Stimulated activated CD8-positive, alpha-beta memory T cell treated with anti-CD3 and anti-CD28 coated beads, Interleukin-4, amount 100 ng/mL, for 24 hours (primary cell): Measurements from ENCODE around the gene ANKRD63.

ENCODE experiments used
- DNase-seq: peaks from one replicate; pipeline ENCODE4 v3.0.0-alpha.2; 2020; ENCODE audit warnings: low read depth

Gene ANKRD63, protein sequence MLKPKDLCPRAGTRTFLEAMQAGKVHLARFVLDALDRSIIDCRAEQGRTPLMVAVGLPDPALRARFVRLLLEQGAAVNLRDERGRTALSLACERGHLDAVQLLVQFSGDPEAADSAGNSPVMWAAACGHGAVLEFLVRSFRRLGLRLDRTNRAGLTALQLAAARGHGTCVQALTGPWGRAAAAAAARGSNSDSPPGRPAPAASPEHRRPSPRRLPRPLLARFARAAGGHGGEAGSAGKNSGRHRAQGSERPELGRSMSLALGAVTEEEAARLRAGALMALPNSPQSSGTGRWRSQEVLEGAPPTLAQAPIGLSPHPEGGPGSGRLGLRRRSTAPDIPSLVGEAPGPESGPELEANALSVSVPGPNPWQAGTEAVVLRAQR

GRCh38 chr15:40282869-40283614 lies at the start of gene ANKRD63:
ANKRD63 (minus strand) TSS chr15:40283064; CDS start chr15:40282586, 478 bp downstream.
- DNase-seq: no peak

DNA sequence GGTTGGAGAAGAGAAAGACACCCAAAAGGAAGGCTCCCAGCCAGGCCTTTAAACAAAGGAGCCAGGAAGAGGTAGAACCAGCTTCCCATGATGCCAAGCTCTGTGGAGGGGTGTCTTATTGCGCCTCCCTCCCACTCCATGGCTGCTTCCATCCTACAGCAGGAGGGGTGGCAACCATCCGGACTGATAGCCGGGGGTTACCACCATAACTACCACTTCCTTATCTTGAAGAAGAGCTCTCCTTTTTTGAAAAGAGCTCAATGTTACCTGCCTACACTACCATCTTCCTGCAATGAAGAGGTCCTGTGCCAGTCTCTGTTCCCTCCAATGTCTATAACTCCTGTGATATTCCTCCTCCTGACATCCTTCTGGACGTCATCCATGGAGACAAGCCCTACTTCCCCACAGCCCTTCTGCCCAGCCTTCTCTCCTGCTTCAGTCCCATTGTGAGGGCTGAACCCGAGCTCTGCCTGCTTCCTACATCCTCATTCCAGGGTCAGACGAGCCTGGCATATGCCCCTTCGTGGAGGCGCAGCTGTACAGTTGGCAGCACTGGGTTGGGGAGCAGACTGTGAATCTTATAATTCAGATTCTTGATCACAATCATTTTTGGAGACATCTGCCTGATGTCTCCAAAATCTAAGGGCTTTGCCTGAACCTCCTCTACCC lies 49.4 kb upstream of the ANKRD63 start:
- no peak for DNase-seq

GRCh38 chr15:40331637-40332036 lies 48.8 kb upstream of the ANKRD63 start:
- DNase-seq: no peak

DNA sequence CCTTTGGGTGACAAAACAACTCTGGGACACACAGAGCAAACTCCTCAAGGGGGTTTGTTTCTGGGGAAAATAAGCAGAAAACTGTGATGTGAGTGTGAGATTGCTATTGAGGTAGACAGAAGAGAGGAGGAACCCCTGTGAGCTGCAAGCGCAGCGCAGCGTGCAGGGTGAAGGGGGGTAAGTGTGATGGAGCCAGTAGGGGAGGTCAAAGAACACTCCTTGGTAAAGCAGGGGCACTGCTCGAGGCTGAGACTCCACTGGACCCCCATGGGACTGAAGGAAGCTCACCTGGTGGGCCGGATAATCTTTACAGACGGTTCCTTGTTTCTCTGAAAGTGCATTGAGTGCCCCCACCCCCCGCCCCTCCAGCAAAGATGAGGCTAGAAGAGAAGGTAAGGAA lies 48.2 kb upstream of the ANKRD63 start:
- no peak for DNase-seq

- DNase-seq: no peak
Measured at GRCh38 chr15:40330368-40330836, 47.5 kb upstream of the ANKRD63 start.

DNA sequence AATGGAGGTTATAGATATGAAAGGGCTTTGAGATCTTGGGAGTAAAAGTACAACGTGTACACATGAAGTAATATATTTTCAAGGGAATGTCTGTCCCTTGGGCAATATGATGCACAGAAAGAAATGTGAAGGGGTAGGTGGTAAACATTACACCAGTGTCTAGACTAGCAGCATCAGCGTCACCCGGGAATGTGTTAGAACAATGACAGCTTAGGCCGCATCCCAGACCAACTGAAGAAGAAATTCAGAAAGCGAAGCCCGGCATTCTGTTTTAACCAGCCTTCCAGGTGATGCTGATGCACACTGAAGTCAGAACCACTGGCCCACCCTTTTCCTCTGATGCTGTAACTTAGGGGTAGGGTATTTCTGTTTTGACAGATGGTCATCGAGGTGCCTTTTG lies 46.9 kb upstream of the ANKRD63 start:
- no peak for DNase-seq

DNA sequence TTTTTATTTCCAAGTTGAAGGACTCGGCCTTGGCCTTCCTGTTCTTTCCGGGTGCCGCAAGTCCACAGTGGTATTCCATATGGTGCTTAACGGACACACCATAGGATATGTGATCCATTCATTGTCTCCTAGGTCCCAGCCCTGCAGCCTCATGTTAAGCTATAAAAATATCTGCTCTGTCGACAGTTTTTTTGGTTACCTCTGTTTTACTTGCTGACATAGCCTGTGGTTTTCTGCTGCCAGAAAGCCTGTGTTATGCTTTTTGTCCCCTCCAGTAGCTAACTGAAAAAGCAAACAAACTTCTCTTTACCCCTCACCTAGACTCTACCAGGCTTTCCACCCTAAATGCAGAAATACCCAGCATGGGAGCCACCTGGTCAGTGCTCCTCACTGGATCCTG lies 45.9 kb upstream of the ANKRD63 start:
- no peak for DNase-seq

- DNase-seq: no peak
Measured at GRCh38 chr15:40328176-40328575, 45.3 kb upstream of the ANKRD63 start.

GRCh38 chr15:40327457-40327856 lies 44.6 kb upstream of the ANKRD63 start:
- DNase-seq: no peak

GRCh38 chr15:40325700-40326099 lies 42.8 kb upstream of the ANKRD63 start:
- no peak for DNase-seq

GRCh38 chr15:40325188-40325587 lies 42.3 kb upstream of the ANKRD63 start:
- no peak for DNase-seq

DNA sequence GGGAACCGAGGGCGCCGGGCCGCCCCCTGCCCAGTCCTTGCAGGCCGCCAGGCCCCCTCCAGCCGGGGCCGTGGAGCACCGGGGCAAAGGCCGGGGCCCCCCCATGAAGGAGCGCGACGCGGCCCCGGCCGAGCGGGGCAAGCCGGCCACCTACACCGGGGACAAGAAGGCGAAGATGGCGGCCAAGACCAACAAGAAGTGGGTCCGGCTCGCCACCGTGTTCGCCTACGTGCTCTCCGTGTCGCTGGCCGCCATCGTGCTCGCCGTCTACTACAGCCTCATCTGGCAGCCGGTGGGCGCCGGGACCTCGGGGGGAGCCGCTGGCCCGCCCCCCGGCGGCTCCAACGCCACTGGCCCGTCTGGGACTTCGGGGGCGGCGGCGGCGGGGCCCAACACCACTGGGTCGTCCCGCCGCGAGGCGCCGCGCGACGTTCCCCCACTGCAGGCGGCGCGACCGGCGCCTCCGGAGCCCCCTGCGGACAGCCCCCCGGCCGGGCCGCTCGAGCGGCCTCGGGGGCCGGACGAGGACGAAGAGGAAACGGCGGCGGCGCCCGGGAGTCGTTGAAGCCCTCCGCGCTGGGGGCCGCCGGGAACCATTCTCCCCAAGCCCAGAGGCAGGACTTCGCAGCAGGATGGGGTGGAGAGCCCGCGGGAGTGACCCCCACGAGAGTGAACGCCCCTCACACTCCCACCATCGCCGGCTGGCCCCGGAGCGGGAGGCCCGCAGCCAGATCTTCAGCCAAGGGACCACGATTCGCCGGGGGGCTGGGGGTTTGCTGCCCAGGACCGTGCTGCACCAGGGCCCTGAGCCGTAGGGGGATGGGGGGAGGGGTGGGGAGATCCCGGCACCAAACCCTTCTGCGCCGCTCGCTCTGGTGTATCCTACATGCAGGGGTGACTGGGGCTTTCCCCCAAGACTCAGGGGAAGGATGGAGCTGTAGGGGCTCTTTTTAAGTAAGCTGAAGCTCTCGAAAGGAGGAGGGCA lies 41.4 kb upstream of the ANKRD63 start:
- DNase-seq: no peak

GRCh38 chr15:40323239-40323952 lies 40.5 kb upstream of the ANKRD63 start, which contains the start of gene INAFM2:
INAFM2 (plus strand) TSS chr15:40323692; CDS start chr15:40324056, 364 bp downstream.
- peak; percentile 91 for DNase-seq

DNA sequence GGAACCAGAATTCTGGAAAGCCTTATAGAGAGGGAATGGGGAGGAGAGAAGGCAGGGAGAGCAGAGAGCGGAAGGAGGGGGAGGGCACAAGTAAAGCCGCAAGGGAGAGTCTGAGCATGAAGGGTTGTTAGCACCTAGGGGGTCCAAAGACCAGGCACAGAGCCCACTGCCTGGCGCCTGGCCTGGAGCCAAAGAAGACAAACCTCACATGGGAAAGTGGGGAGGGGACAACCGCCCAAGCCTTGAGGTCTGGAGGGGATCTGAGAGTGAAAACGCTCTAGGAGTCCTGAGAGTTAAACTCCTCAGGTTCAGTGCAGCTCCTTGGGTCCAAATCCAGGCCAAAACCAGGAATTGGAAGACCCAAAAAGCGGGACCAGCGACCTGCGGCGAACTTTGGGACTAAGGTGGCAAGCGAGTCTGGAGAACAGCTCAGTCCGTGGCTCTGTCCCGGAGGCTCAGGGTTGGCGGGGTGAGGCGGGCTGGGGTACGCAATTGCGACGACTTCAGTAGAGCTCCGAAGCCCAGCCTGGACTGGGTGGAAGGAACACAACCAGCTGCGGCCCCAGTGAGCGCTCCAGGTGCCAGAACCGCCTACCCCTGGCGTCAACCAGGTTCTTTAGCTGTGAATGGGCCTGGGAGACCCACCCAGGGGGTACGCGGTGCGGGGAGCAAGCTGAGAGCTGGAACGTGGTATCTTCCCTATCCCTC lies 39.8 kb upstream of the ANKRD63 start:
- DNase-seq: no peak

GRCh38 chr15:40320931-40321371 lies 38.1 kb upstream of the ANKRD63 start:
- DNase-seq: no peak

GRCh38 chr15:40320409-40320808 lies 37.5 kb upstream of the ANKRD63 start:
- DNase-seq: no peak

DNA sequence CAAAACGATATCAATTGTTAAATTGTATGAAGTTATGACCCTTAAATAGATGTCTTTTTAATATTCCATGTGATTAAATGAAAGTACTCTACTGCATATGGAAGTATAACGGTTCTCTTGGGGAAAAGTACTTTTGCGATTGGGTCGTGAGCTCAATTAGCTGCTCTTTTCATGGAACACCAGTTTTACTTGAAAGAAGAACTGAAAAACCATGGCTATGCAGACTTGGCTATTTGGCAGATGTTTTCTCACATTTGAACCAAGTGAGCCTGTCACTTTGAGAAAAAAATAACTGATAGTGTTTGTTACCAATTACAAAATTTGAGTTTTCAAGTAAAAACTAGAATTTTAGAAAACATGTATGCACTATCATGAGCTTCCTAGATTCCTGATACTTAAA lies 34.7 kb upstream of the ANKRD63 start:
- DNase-seq: no peak

GRCh38 chr15:40316931-40317330 lies 34.1 kb upstream of the ANKRD63 start:
- no peak for DNase-seq

DNA sequence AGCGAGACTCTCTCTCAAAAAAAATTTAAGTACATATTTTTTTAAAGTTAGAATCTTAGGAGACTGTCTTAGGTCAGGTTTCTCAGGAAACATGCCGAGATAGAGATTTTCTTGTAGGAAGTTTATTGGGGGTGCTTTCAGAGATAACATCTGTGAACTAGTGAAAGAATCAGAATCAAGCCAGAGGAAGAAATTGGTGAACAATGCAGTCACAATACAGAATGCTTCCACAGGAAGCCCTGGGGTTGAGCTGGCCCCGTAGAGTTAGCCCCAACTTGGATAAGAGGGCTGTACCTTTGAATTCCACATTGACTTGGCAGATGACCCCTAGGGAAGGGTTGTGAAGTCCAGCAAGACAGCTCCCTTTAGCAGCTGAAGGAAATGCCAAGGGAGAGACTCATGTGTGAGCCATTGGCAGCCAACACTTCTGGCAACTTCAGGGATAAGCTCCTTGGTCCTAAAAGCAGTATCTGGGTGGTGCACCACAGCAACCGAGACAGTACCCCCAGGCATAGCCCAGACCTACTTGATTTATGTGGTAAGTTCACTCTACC lies 31.9 kb upstream of the ANKRD63 start:
- no peak for DNase-seq
